Tibial nerve (tissue), 3 donors: ENCODE measurements around the gene ALKBH4.

Source experiments
- EP300 ChIP-seq, 2 donors: sonication (generic); formaldehyde crosslinking; IDR thresholded peaks; one replicate each; pipeline ENCODE4 v1.6.1; 2017; ENCODE audit warnings: antibody characterized with exemption in 2 of 2, mild to moderate bottlenecking in 1 of 2
- POLR2A ChIP-seq, 2 donors: fragments of 450-650 bp; IDR thresholded peaks; one replicate each; pipeline ENCODE4 v1.6.1; 2017; ENCODE audit warnings: antibody characterized with exemption in 2 of 2, mild to moderate bottlenecking in 2 of 2, moderate library complexity in 2 of 2

GRCh38 chr7:102469972-102470825 lies 5.5 kb upstream of the ALKBH4 start:
- TF ChIP-seq EP300 (IDR thresholded peaks at IDR 0.05) = no peak
- no peak for TF ChIP-seq POLR2A (IDR thresholded peaks at IDR 0.05)
